ENCODE data around the gene DACT3. TPM values are rescaled to one million over a fixed set of nuclear protein-coding genes. Genes with fewer than 3 reads are reported as not detected.

The DACT3 gene
- 1.2 and 2.6 TPM in 2 replicates for total RNA-seq (2014; rRNA removed; shearing (Covaris generic))
- polyA plus RNA-seq (2016; fragmentation: Nextera tagmentation; extraction: Ambion mirVana), result 0.75 and 0.78 TPM in 2 replicates
- long read RNA-seq, partial matches to known transcripts, result 1 of 2 reads
- long read RNA-seq, other reads (novel, unspliced or antisense), result 0 of 2 reads

GRCh38 chr19:46661020-46661731 is at the start of gene DACT3:
Gene DACT3 (minus strand): TSS chr19:46661182. CDS start chr19:46661064, 118 bp downstream.
- Histone ChIP-seq H3K4me3 (peak within 1 kb of the TSS; percentile 82), H3K9me2 (ENCODE audit: insufficient read depth) (no peaks in the 10 kb centered on the region), H3K4me2 (peak within 1 kb of the TSS; percentile 96), H3K27ac (ENCODE audit: low read depth) (no peak within 1 kb of the TSS), H3K79me2 (replicated peaks; ENCODE audit: insufficient read depth) (no peaks in the 10 kb centered on the region), H4K20me1 (replicated peaks; ENCODE audit: insufficient read depth) (no peaks in the 10 kb centered on the region), H3K36me3 (ENCODE audit: insufficient read depth) (no peaks in the 10 kb centered on the region), H3K4me1 (ENCODE audit: insufficient read depth) (peaks cover 19% of the 10 kb centered on the region), H3F3A (replicated peaks; ENCODE audit: low read depth) (peaks cover 11% of the 10 kb centered on the region), H3K27me3 (ENCODE audit: insufficient read depth) (peaks cover 30% of the 10 kb centered on the region), H2AFZ (0 out of 2 replicates have a peak within 1 kb of the TSS, but pooled peaks have one; percentile 90)
- Mint-ChIP-seq H3K4me3 (peak within 1 kb of the TSS; percentile 76), H3K36me3 (ENCODE audit: low read depth) (no peaks in the 10 kb centered on the region; the same call in 2 of the 3 replicates), H3K27me3 (ENCODE audit: insufficient read depth, low read depth, poor library complexity) (peaks cover 26% of the 10 kb centered on the region), H3K9me3 (no peaks in the 10 kb centered on the region; the same call in 1 of the 3 replicates), H3K27ac (peak within 1 kb of the TSS; percentile 92), H3K4me1 (peaks cover 21% of the 10 kb centered on the region)
- TF ChIP-seq REST (IDR thresholded peaks at IDR 0.05; ENCODE audit: unreplicated experiment) (no peak), STAT1 (IDR thresholded peaks at IDR 0.05; ENCODE audit: unreplicated experiment) (no peak), CREB1 (CRISPR knock-in tag; IDR thresholded peaks at IDR 0.05; ENCODE audit: low read depth) (peak; percentile 86), ZNF462 (CRISPR knock-in tag; IDR thresholded peaks at IDR 0.05) (no peak), ZNF331 (CRISPR knock-in tag; IDR thresholded peaks at IDR 0.05; ENCODE audit: low read depth) (no peak), ZNF114 (CRISPR knock-in tag; IDR thresholded peaks at IDR 0.05) (no peak), EZH2phosphoT487 (IDR thresholded peaks at IDR 0.05; ENCODE audit: unreplicated experiment) (no peak), NANOG (IDR thresholded peaks at IDR 0.05; ENCODE audit: borderline replicate concordance) (no peak)
- DNase-seq (ENCODE audit: low spot score) (peak; percentile 100), ATAC-seq (peak; percentile 87)

All from GM23338 (cell line).